Measurements from ENCODE around the gene SECISBP2L. TPM values are rescaled to one million over a fixed set of nuclear protein-coding genes. Genes with fewer than 3 reads are reported as not detected.

The SECISBP2L gene
- total and polyA plus RNA-seq, 9 of the 15 experiments (the other 6 are each of a cell fraction or from before 2014, with no cell fraction given) = 0.55 to 14.1 (median 10.4) TPM

DNA sequence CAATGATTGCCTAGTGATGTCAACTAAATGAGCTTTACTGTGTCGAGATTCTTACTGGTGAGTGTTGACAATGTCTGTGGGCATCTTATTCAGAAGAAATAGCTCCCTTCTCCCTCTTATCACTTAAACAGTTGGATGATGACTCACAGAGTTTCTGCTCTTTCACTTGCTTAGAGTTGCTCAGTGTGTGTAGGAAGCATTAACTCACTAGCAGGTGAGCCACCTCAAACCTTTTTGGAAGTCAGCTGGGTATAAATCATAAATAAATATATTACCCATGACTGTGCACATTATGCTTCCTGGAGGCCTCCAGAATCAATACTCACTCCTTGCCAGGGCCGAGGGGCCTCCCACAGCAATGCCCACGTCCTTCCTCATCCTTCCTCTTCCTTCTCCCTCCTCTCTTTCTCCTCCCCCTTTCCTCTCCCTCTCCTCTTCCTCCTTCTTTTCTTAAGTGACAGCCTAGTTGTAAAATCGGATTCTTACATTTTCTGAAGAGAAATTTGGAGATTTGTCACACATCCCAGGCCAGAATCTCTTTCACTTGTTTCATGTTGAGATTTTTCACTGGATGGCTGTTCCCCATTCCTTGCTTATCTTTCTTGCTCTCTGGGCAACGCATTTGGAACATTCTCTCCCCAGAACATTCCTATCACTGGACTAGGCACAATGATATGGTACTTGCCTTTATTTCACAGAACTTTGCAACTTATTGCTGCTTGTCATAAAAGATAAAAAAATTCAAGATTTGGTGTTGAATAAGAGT, 100.0 kb downstream of the SECISBP2L start (continued):
- TF ChIP-seq ZNF780A (CRISPR knock-in tag; IDR thresholded peaks at IDR 0.05) = no peak
- no peak for TF ChIP-seq HDAC8 (tag; IDR thresholded peaks at IDR 0.05)
- no peak for TF ChIP-seq SRSF1 (IDR thresholded peaks at IDR 0.05; ENCODE audit: low read depth, low read length)
- no peak for TF ChIP-seq ZNF668 (CRISPR knock-in tag; IDR thresholded peaks at IDR 0.05)
- peak; percentile 30 for TF ChIP-seq FOS (IDR thresholded peaks at IDR 0.05; ENCODE audit: extremely low read depth, insufficient read length)
- no peak for TF ChIP-seq MTA1 (IDR thresholded peaks at IDR 0.05; ENCODE audit: borderline replicate concordance)
- TF ChIP-seq ZSCAN32 (CRISPR knock-in tag; IDR thresholded peaks at IDR 0.05) = no peak
- TF ChIP-seq TEAD4 (IDR thresholded peaks at IDR 0.05; ENCODE audit: low read length) = peak; percentile 51; the same call in 1 of the 2 replicates
- TF ChIP-seq TEAD4 (CRISPR knock-in tag; IDR thresholded peaks at IDR 0.05; ENCODE audit: borderline replicate concordance) = no peak
- TF ChIP-seq, protein P1, sequence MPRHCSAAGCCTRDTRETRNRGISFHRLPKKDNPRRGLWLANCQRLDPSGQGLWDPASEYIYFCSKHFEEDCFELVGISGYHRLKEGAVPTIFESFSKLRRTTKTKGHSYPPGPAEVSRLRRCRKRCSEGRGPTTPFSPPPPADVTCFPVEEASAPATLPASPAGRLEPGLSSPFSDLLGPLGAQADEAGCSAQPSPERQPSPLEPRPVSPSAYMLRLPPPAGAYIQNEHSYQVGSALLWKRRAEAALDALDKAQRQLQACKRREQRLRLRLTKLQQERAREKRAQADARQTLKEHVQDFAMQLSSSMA (CRISPR knock-in tag; IDR thresholded peaks at IDR 0.05) = no peak
- peak; percentile 39; the same call in 1 of the 2 replicates for TF ChIP-seq CTBP1 (IDR thresholded peaks at IDR 0.05; ENCODE audit: borderline replicate concordance)
- no peak for TF ChIP-seq MCM3 (IDR thresholded peaks at IDR 0.05)
- no peak for TF ChIP-seq RBM17 (IDR thresholded peaks at IDR 0.05; ENCODE audit: borderline replicate concordance, low read depth, low read length)
- no peak for TF ChIP-seq ZNF57 (CRISPR knock-in tag; IDR thresholded peaks at IDR 0.05)
- TF ChIP-seq CBX5 (IDR thresholded peaks at IDR 0.05; ENCODE audit: borderline replicate concordance, low read depth) = no peak
- no peak for TF ChIP-seq LEF1 (IDR thresholded peaks at IDR 0.05)
- TF ChIP-seq NCOR1 (IDR thresholded peaks at IDR 0.05) = 0 out of 2 replicates have a peak, but pooled peaks have one; percentile 18
- TF ChIP-seq PPARD (CRISPR knock-in tag; IDR thresholded peaks at IDR 0.05) = no peak
- no peak for TF ChIP-seq RFX1 (IDR thresholded peaks at IDR 0.05)
- no peak for TF ChIP-seq KHSRP (IDR thresholded peaks at IDR 0.05)
- no peak for TF ChIP-seq ZFP1 (CRISPR knock-in tag; IDR thresholded peaks at IDR 0.05)
- TF ChIP-seq, protein P2, sequence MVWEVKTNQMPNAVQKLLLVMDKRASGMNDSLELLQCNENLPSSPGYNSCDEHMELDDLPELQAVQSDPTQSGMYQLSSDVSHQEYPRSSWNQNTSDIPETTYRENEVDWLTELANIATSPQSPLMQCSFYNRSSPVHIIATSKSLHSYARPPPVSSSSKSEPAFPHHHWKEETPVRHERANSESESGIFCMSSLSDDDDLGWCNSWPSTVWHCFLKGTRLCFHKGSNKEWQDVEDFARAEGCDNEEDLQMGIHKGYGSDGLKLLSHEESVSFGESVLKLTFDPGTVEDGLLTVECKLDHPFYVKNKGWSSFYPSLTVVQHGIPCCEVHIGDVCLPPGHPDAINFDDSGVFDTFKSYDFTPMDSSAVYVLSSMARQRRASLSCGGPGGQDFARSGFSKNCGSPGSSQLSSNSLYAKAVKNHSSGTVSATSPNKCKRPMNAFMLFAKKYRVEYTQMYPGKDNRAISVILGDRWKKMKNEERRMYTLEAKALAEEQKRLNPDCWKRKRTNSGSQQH (CRISPR knock-in tag; IDR thresholded peaks at IDR 0.05) = no peak
- peak; percentile 93 for TF ChIP-seq JUND (IDR thresholded peaks at IDR 0.05; ENCODE audit: borderline replicate concordance, low read depth, low read length)
- peak; percentile 76; the same call in 2 of the 3 replicates for TF ChIP-seq JUND (tag; IDR thresholded peaks at IDR 0.05; ENCODE audit: borderline replicate concordance, low read depth, low read length)
- no peak; the same call in 1 of the 2 replicates for TF ChIP-seq ZNF584 (CRISPR knock-in tag; IDR thresholded peaks at IDR 0.05; ENCODE audit: low read depth)
- no peak for TF ChIP-seq ILK (tag; IDR thresholded peaks at IDR 0.05; ENCODE audit: borderline replicate concordance, low read depth)
- no peak for TF ChIP-seq ZNF23 (CRISPR knock-in tag; IDR thresholded peaks at IDR 0.05)
- TF ChIP-seq POLR3G (IDR thresholded peaks at IDR 0.05; ENCODE audit: extremely low read depth, insufficient read length, insufficient replicate concordance) = no peak
- peak; percentile 85 for TF ChIP-seq JUN (IDR thresholded peaks at IDR 0.05; ENCODE audit: borderline replicate concordance, low read depth, low read length)
- no peak for TF ChIP-seq JUN (CRISPR knock-in tag; IDR thresholded peaks at IDR 0.05; ENCODE audit: borderline replicate concordance)
- peak; percentile 18; the same call in 1 of the 2 replicates for TF ChIP-seq C11orf30 (IDR thresholded peaks at IDR 0.05; ENCODE audit: low read depth)
- TF ChIP-seq SMAD3 (CRISPR knock-in tag; conservative IDR thresholded peaks at IDR 0.05) = no peak
